T-helper 1 cell treated with Interleukin-12 subunit alpha and Interleukin-12 subunit beta and Interleukin-4 antibody, amounts not matched to agents 30 μg/mL and 1 μg/mL, for 36 hours (primary cell): Measurements from ENCODE around the gene GOLGA8G.
"Not testable (repeated sequence)": the region's sequence is repeated elsewhere in the genome, so short reads cannot be mapped to it uniquely, and the experiment has no call there.

Source experiments
- H3K27ac Mint-ChIP-seq: one replicate; pipeline ENCODE4 v1.8.0; 2021; ENCODE audit warnings: mild to moderate bottlenecking, mixed read lengths
- H3K27me3 Mint-ChIP-seq: one replicate; pipeline ENCODE4 v1.8.0; 2021; ENCODE audit warnings: low read depth, mixed read lengths
- H3K36me3 Mint-ChIP-seq: one replicate; pipeline ENCODE4 v1.8.0; 2021; ENCODE audit warnings: low read depth, mixed read lengths
- H3K4me1 Mint-ChIP-seq: one replicate; pipeline ENCODE4 v1.8.0; 2021; ENCODE audit warnings: low read depth, mixed read lengths
- H3K4me3 Mint-ChIP-seq: one replicate; pipeline ENCODE4 v1.8.0; 2021; ENCODE audit warnings: mild to moderate bottlenecking, moderate library complexity, mixed read lengths
- H3K9me3 Mint-ChIP-seq: one replicate; pipeline ENCODE4 v1.8.0; 2021; ENCODE audit warnings: mixed read lengths

The GOLGA8G gene, protein sequence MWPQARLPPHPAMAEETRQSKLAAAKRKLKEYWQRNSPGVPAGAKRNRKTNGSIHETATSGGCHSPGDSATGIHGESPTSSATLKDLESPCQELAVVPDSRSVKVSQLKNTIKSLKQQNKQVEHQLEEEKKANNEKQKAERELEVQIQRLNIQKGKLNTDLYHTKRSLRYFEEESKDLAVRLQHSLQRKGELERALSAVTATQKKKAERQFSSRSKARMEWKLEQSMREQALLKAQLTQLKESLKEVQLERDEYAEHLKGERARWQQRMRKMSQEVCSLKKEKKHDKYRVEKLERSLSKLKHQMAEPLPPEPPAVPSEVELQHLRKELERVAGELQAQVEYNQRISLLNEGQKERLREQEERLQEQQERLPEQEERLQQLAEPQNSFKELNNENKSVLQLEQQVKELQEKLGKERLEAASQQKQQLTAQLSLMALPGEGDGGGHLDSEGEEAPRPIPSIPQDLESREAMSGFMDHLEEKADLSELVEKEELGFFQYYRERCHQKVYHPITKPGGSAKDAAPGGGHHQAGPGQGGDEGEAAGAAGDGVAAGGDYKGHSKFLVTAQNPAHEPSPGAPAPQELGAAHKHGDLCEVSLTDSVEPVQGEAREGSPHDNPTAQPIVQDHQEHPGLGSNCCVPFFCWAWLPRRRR

DNA sequence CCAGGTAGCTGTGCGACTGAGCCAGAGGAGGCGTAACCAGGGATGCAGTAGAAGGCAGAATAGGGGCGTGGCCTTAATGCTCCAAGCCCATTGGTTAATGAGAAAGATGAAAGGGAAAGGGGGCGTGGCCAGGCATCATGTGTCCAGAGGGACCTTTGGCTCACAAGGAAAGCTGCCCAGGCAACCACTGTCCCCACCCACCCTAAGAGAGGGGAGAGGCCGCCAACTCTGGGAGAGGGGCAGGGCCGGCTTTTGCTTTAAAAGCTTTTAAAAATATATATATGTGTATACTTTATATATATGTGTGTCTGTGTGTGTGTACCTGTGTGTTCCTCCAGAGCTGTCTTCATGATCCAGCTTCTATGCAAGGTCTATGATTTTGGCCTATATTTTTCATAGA, at the start of gene GOLGA8G:
Gene GOLGA8G, minus strand, starts transcription at position 18 of the 400 bp plus-strand sequence. CDS start 62 bp downstream, outside the sequence.
- H3K27ac Mint-ChIP-seq, H3K36me3 Mint-ChIP-seq, H3K4me1 Mint-ChIP-seq, H3K9me3 Mint-ChIP-seq, H3K4me3 Mint-ChIP-seq, H3K27me3 Mint-ChIP-seq: not testable (repeated sequence)

DNA sequence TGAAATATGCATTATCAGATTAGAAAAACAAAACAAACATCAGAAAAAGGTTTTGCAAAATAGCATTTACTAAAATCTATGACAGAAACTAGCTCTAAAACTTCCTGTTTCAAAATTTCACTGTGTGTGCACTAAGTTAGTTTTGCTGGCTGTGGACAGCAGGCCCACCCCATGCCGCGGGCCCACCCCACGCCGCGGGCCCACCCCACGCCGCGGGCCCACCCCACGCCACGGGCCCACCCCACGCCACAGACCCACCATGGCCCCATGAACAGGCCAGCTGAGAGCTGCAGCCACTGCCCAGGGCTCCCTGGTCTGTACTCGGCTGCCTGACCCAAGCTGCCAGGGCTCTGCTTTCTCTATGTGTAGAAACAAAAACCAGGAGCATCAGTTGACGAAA, 40.6 kb upstream of the GOLGA8G start:
- H3K27me3 Mint-ChIP-seq, H3K4me1 Mint-ChIP-seq, H3K9me3 Mint-ChIP-seq, H3K27ac Mint-ChIP-seq, H3K36me3 Mint-ChIP-seq, H3K4me3 Mint-ChIP-seq: not testable (repeated sequence)

DNA sequence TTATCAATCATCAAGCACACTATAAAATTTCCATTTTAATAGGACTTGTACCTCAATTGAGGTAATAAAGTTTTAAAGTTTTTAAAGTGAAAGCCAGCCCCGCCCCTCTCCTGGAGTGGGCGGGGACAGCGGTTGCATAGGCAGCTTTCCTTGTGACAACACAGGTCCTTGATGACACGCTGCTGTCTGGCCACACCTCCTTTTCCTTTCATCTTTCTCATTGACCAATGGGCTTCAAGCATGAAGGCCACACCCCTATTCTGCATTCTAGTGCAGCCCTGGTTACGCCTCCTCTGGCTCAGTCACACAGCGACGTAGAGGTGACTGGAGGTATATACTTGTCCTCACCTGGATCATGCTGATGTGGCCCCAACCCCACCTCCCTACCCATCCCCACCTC, 20.5 kb upstream of the GOLGA8G start, which contains the start of gene GOLGA6L25:
Gene GOLGA6L25, plus strand, starts transcription at position 301 of the 400 bp plus-strand sequence. Its CDS starts 61 bp downstream, at position 362.
- H3K27me3 Mint-ChIP-seq, H3K36me3 Mint-ChIP-seq, H3K9me3 Mint-ChIP-seq, H3K4me3 Mint-ChIP-seq, H3K27ac Mint-ChIP-seq, H3K4me1 Mint-ChIP-seq: not testable (repeated sequence)

DNA sequence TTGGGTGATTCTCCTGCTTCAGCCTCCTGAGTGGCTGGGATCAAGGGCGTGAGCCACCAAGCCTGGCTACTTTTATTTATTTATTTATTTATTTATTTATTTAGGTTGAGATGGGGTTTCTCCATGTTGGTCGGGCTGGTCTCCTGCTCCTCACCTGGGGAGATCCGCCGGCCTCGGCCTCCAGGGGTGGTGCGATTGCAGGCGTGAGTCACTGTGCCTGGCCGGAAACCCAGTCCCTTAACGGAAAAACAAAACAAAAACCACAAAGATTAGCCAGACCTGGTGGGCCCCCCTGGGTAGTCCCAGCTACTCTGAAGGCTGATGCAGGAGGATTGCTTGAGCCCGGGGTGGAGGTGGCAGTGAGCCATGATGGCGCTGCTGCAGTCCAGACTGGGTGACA, 17.6 kb downstream of the GOLGA8G start:
- not testable (repeated sequence) for H3K4me1 Mint-ChIP-seq, H3K27ac Mint-ChIP-seq, H3K36me3 Mint-ChIP-seq, H3K27me3 Mint-ChIP-seq, H3K4me3 Mint-ChIP-seq, H3K9me3 Mint-ChIP-seq

DNA sequence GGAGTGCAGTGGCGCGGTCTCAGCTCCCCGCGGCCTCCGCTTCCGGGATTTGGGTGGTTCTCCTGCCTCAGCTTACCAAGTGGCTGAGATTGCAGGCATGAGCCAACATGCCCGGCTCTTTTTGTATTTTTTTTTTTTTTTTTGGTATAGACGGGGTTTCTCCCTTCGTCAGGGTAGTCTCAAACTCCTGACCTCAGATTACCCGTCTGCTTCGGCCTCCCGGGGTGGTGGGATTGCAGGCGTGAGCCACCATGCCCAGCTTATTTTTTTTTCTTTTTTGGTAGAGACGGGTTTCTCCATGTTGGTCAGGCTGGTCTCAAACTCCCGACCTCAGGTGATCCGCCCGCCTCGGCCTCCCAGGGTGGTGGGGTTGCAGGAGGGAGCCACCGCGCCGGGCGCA, 18.6 kb downstream of the GOLGA8G start:
- not testable (repeated sequence) for H3K27ac Mint-ChIP-seq, H3K4me1 Mint-ChIP-seq, H3K9me3 Mint-ChIP-seq

DNA sequence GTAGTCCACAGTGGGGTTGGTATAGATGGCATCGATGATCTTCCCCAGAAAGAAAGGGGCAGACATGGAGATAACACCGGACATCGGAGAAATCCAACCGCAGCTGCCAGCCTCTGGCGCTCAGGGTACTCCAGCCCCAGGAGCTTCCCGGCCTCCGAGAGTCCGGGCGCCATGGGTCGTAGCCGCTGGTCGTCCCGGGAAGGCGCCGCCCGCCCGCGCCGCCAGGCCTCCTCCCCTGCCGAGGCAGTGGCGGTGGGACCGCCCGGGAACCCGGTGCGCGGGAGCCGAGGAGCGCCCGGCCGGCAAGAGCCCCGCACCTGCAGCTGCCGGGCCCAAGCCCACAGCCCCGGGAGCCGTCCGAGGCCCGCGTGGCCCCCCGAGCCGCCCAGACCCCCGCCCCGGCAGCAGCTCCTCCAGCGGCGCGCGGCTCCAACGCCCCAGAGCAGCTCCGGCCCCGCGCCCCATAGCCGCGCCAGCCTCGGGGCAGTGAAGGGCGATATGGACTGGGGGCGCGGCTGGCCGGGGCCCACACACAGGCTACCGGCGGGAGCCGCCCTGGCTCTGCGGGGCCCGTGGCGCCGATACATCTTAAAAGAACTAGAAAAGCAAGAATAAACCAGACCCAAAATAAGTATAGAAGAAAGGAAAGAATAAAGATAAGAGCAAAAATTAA, 24.4 kb downstream of the GOLGA8G start:
- not testable (repeated sequence) for H3K9me3 Mint-ChIP-seq, H3K4me3 Mint-ChIP-seq, H3K27ac Mint-ChIP-seq, H3K27me3 Mint-ChIP-seq, H3K4me1 Mint-ChIP-seq, H3K36me3 Mint-ChIP-seq

More for the DNA sequence above, 18.6 kb downstream of the GOLGA8G start:
- H3K36me3 Mint-ChIP-seq, H3K4me3 Mint-ChIP-seq, H3K27me3 Mint-ChIP-seq: not testable (repeated sequence)

DNA sequence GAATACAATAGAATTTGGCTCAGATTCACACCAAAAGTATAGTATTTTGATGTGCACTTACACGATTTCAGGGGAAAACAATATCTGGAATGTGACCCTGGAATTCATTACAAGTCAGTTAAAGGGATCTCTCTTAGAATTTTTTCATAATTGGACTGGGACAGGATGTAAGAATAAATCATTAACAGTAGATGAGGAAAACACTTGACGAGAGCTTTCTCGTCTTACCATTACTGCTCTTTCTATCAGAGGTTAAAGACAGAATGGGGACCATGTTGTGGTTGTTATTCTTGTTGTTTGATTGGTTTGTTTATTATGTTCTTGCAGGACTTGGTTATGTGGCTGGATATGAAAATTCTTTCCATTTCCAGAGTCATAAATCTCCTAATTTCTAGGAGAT, 51.4 kb downstream of the GOLGA8G start:
- H3K4me3 Mint-ChIP-seq, H3K27me3 Mint-ChIP-seq, H3K27ac Mint-ChIP-seq, H3K4me1 Mint-ChIP-seq, H3K36me3 Mint-ChIP-seq, H3K9me3 Mint-ChIP-seq: not testable (repeated sequence)
